GM06990 (cell line): ENCODE results near the gene NLN.
"Not testable (repeated sequence)": the region's sequence is repeated elsewhere in the genome, so short reads cannot be mapped to it uniquely, and the experiment has no call there.

ENCODE experiments used
- DNase-seq: peaks from one replicate; pipeline ENCODE4 v3.0.0-alpha.2; 2011; ENCODE audit not compliant: insufficient read length; ENCODE audit errors: extremely low read depth
- H3K27me3 ChIP-seq: replicated peaks from 2 replicates; pipeline ENCODE4 v1.6.0; 2011; ENCODE audit warnings: low read length; ENCODE audit not compliant: control insufficient read depth, insufficient read depth
- H3K36me3 ChIP-seq: 2 replicates; pipeline ENCODE4 v1.5.1; 2011; ENCODE audit warnings: low read length; ENCODE audit not compliant: control insufficient read depth, insufficient read depth
- H3K4me3 ChIP-seq: replicated peaks from 2 replicates; pipeline ENCODE4 v1.5.1; 2011; ENCODE audit warnings: low read depth, mild to moderate bottlenecking, control low read depth, low read length
- CTCF ChIP-seq: IDR thresholded peaks from 2 replicates; pipeline ENCODE4 v1.5.1; 2011; ENCODE audit warnings: low read length, control low read depth, mild to moderate bottlenecking, inconsistent platforms; ENCODE audit not compliant: insufficient read depth, poor library complexity, severe bottlenecking

Gene NLN

GRCh38 chr5:65767565-65767964, 45.6 kb downstream of the NLN start:
- Histone ChIP-seq H3K36me3 (no peaks in the 10 kb centered on the region), H3K27me3 (no peaks in the 10 kb centered on the region), H3K4me3 (no peak overlapping the region)
- DNase-seq: no peak
- no peak for TF ChIP-seq CTCF

- DNase-seq: no peak
- Histone ChIP-seq H3K36me3 (no peaks in the 10 kb centered on the region), H3K27me3 (no peaks in the 10 kb centered on the region), H3K4me3 (no peak overlapping the region)
- TF ChIP-seq CTCF: no peak
Measured at GRCh38 chr5:65768723-65769346, 46.8 kb downstream of the NLN start.

GRCh38 chr5:65769539-65769938, 47.5 kb downstream of the NLN start:
- TF ChIP-seq CTCF: no peak
- H3K4me3 ChIP-seq: no peak overlapping the region
- H3K36me3 ChIP-seq: no peaks in the 10 kb centered on the region
- H3K27me3 ChIP-seq: no peaks in the 10 kb centered on the region
- DNase-seq: no peak

- no peak overlapping the region for H3K4me3 ChIP-seq
- no peak for DNase-seq
- TF ChIP-seq CTCF: no peak
- H3K27me3 ChIP-seq: no peaks in the 10 kb centered on the region
- peaks cover 2% of the 10 kb centered on the region; the same call in 1 of the 2 replicates for H3K36me3 ChIP-seq
Measured at GRCh38 chr5:65771266-65771665, 49.3 kb downstream of the NLN start.

- H3K36me3 ChIP-seq, DNase-seq, H3K4me3 ChIP-seq, H3K27me3 ChIP-seq: not testable (repeated sequence)
Measured at GRCh38 chr5:65772963-65773362, 51.0 kb downstream of the NLN start.

- no peak for TF ChIP-seq CTCF
- peaks cover 2% of the 10 kb centered on the region; the same call in 1 of the 2 replicates for H3K36me3 ChIP-seq
- H3K4me3 ChIP-seq: no peak overlapping the region
- DNase-seq: no peak
- no peaks in the 10 kb centered on the region for H3K27me3 ChIP-seq
Measured at GRCh38 chr5:65774346-65774745, 52.3 kb downstream of the NLN start.
